ENCODE measurements around the gene ERCC2.

DNA sequence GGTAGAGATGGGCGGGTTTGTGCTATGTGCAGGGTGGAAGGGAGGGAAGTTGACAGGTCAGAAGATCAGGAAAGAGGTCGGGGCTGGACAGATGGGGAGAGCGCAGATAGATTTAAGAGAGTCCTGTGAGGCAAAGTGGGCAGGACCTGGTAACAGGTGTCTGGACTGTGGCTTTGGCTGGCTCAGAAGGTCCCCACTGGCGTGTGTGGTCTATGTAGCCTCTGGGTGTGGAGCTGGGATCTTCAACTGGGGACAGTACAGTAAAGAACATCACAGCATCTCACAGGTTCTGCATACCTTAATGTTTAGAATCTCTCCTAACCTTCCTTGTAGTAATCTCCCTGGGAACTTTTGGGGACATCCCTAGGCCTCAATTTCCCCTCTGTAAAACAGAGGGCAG, 65.4 kb downstream of the ERCC2 start:
- TF ChIP-seq, protein P1, sequence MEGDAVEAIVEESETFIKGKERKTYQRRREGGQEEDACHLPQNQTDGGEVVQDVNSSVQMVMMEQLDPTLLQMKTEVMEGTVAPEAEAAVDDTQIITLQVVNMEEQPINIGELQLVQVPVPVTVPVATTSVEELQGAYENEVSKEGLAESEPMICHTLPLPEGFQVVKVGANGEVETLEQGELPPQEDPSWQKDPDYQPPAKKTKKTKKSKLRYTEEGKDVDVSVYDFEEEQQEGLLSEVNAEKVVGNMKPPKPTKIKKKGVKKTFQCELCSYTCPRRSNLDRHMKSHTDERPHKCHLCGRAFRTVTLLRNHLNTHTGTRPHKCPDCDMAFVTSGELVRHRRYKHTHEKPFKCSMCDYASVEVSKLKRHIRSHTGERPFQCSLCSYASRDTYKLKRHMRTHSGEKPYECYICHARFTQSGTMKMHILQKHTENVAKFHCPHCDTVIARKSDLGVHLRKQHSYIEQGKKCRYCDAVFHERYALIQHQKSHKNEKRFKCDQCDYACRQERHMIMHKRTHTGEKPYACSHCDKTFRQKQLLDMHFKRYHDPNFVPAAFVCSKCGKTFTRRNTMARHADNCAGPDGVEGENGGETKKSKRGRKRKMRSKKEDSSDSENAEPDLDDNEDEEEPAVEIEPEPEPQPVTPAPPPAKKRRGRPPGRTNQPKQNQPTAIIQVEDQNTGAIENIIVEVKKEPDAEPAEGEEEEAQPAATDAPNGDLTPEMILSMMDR (optimal IDR thresholded peaks at IDR 0.05 in 1 of 3, IDR thresholded peaks at IDR 0.05 in 1 of 3, conservative IDR thresholded peaks at IDR 0.05 in 1 of 3; ENCODE audit: extremely low read depth in 1 of 3, insufficient read depth in 2 of 3, low read length in 3 of 3): no peak
- TF ChIP-seq EZH2 (IDR thresholded peaks at IDR 0.05; ENCODE audit: low read length): no peak

Measured in keratinocyte (primary cell).